Measurements from ENCODE around the gene ANKS1B. TPM values are rescaled to one million over a fixed set of nuclear protein-coding genes. Genes with fewer than 3 reads are reported as not detected.

The ANKS1B gene
- total RNA-seq, 1 donor from 2014 or later: 11.3 TPM

- H3K4me1 Mint-ChIP-seq (ENCODE audit: low read depth, unreplicated experiment): no peaks in the 10 kb centered on the region
- no peak overlapping the region for H3K27ac Mint-ChIP-seq (ENCODE audit: unreplicated experiment)
- H3K36me3 Mint-ChIP-seq (ENCODE audit: unreplicated experiment): no peaks in the 10 kb centered on the region
- H3K9me3 Mint-ChIP-seq (ENCODE audit: unreplicated experiment): no peaks in the 10 kb centered on the region
- no peak for DNase-seq
- no peak overlapping the region for H3K4me3 Mint-ChIP-seq (ENCODE audit: unreplicated experiment)
- H3K27me3 Mint-ChIP-seq (ENCODE audit: unreplicated experiment): no peaks in the 10 kb centered on the region
- TF ChIP-seq CTCF (IDR thresholded peaks at IDR 0.05; ENCODE audit: partially characterized antibody, unreplicated experiment): no peak
Measured at GRCh38 chr12:98885778-98886177, 1099.0 kb downstream of the ANKS1B start.

- Mint-ChIP-seq H3K36me3 (ENCODE audit: unreplicated experiment) (no peaks in the 10 kb centered on the region), H3K27ac (ENCODE audit: unreplicated experiment) (no peak overlapping the region), H3K27me3 (ENCODE audit: unreplicated experiment) (no peaks in the 10 kb centered on the region), H3K4me1 (ENCODE audit: low read depth, unreplicated experiment) (no peaks in the 10 kb centered on the region), H3K4me3 (ENCODE audit: unreplicated experiment) (no peak overlapping the region), H3K9me3 (ENCODE audit: unreplicated experiment) (no peaks in the 10 kb centered on the region)
- DNase-seq: no peak
- TF ChIP-seq CTCF (IDR thresholded peaks at IDR 0.05; ENCODE audit: partially characterized antibody, unreplicated experiment): no peak
Measured at GRCh38 chr12:98883231-98883630, 1101.5 kb downstream of the ANKS1B start.

- Mint-ChIP-seq H3K36me3 (ENCODE audit: unreplicated experiment) (no peaks in the 10 kb centered on the region), H3K4me3 (ENCODE audit: unreplicated experiment) (no peak overlapping the region), H3K27ac (ENCODE audit: unreplicated experiment) (no peak overlapping the region)
Measured at GRCh38 chr12:98882526-98882925, 1102.2 kb downstream of the ANKS1B start.

DNA sequence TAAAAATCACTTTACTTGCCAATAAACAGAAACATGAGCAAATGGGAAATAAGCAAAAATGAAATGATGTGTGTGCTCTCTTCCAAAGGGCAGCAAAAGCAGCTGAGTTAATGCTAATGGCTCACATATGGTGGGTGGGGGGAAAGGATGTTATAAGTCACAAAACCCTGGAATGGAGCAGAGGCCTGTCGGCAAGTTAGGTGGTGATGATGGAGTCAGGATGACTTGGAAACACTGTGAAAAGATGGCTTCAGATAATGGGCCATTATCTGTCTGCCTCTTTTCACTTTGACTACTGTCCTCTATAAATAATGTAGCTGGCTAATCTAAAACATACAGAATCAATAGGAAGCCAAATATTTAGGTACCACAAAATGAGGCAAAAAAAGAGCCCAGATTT, 1111.0 kb downstream of the ANKS1B start:
- Mint-ChIP-seq H3K27me3 (ENCODE audit: unreplicated experiment) (no peaks in the 10 kb centered on the region), H3K4me1 (ENCODE audit: low read depth, unreplicated experiment) (peaks cover 12% of the 10 kb centered on the region), H3K4me3 (ENCODE audit: unreplicated experiment) (no peak overlapping the region), H3K27ac (ENCODE audit: unreplicated experiment) (no peak overlapping the region), H3K36me3 (ENCODE audit: unreplicated experiment) (no peaks in the 10 kb centered on the region), H3K9me3 (ENCODE audit: unreplicated experiment) (no peaks in the 10 kb centered on the region)
- no peak for TF ChIP-seq CTCF (IDR thresholded peaks at IDR 0.05; ENCODE audit: partially characterized antibody, unreplicated experiment)
- DNase-seq: no peak

More at GRCh38 chr12:98882526-98882925, 1102.2 kb downstream of the ANKS1B start:
- TF ChIP-seq CTCF (IDR thresholded peaks at IDR 0.05; ENCODE audit: partially characterized antibody, unreplicated experiment): no peak
- no peaks in the 10 kb centered on the region for H3K27me3 Mint-ChIP-seq (ENCODE audit: unreplicated experiment)
- no peaks in the 10 kb centered on the region for H3K4me1 Mint-ChIP-seq (ENCODE audit: low read depth, unreplicated experiment)
- H3K9me3 Mint-ChIP-seq (ENCODE audit: unreplicated experiment): no peaks in the 10 kb centered on the region
- DNase-seq: no peak

- Mint-ChIP-seq H3K27me3 (ENCODE audit: unreplicated experiment) (no peaks in the 10 kb centered on the region), H3K4me3 (ENCODE audit: unreplicated experiment) (no peak overlapping the region), H3K9me3 (ENCODE audit: unreplicated experiment) (no peaks in the 10 kb centered on the region), H3K36me3 (ENCODE audit: unreplicated experiment) (no peaks in the 10 kb centered on the region), H3K27ac (ENCODE audit: unreplicated experiment) (peak overlapping the region; percentile 73), H3K4me1 (ENCODE audit: low read depth, unreplicated experiment) (peaks cover 15% of the 10 kb centered on the region)
- no peak for TF ChIP-seq CTCF (IDR thresholded peaks at IDR 0.05; ENCODE audit: partially characterized antibody, unreplicated experiment)
- DNase-seq: no peak
Measured at GRCh38 chr12:98870504-98870903, 1114.2 kb downstream of the ANKS1B start.

Data from glutamatergic neuron (in vitro differentiated cells).